H1 (cell line): ENCODE measurements around the gene TAT. TPM values are rescaled to one million over a fixed set of nuclear protein-coding genes. Genes with fewer than 3 reads are reported as not detected.

Experiments used
- CTCF ChIA-PET: fragments of 300-600 bp; sonication (Branson Sonifier 250); formaldehyde crosslinking; loops from one replicate; lab custom pipeline; 2021; ENCODE audit not compliant: partially characterized antibody; lab: Charles Lee
- POLR2A ChIA-PET: fragments of 300-600 bp; sonication (Branson Sonifier 250); formaldehyde crosslinking; loops from one replicate; lab custom pipeline; 2021; ENCODE audit warnings: inconsistent platforms; ENCODE audit not compliant: partially characterized antibody; lab: Charles Lee
- DNase-seq, 2 experiments: peaks; one replicate each; pipeline versions ENCODE4 v3.0.0 to v3.0.0-alpha.2; 2010 to 2022; ENCODE audit warnings: low spot score in 2 of 2, low read depth in 1 of 2, mixed read lengths in 1 of 2
- FAIRE-seq: peaks from 2 replicates; lab custom pipeline; 2011; peaks lifted over from hg19 to GRCh38; lab: Jason Lieb, UNC
- H2AFZ ChIP-seq: 2 replicates; pipeline ENCODE4 v1.8.1; 2012; ENCODE audit warnings: low read length, inconsistent platforms
- H2AK5ac ChIP-seq: 2 replicates; pipeline ENCODE4 v1.6.1; 2013; ENCODE audit warnings: low read depth, low read length
- H2BK120ac ChIP-seq: replicated peaks from 2 replicates; pipeline ENCODE3; 2013; ENCODE audit warnings: low read depth, low read length, inconsistent platforms
- H2BK12ac ChIP-seq: 2 replicates; pipeline ENCODE4 v1.6.1; 2013; ENCODE audit warnings: low read depth, low read length
- H2BK15ac ChIP-seq: 2 replicates; pipeline ENCODE4 v1.6.1; 2013; ENCODE audit warnings: low read length
- H2BK20ac ChIP-seq: 2 replicates; pipeline ENCODE4 v1.6.1; 2013; ENCODE audit warnings: low read length
- H2BK5ac ChIP-seq: 2 replicates; pipeline ENCODE4 v1.6.1; 2013; ENCODE audit warnings: low read depth, low read length
- H3K14ac ChIP-seq: 2 replicates; pipeline ENCODE4 v1.6.1; 2013; ENCODE audit warnings: inconsistent platforms; ENCODE audit not compliant: insufficient read length
- H3K18ac ChIP-seq: 2 replicates; pipeline ENCODE4 v1.6.1; 2013; ENCODE audit warnings: low read length; ENCODE audit errors: extremely low read depth
- H3K23ac ChIP-seq: 2 replicates; pipeline ENCODE4 v1.6.1; 2013; ENCODE audit warnings: inconsistent platforms; ENCODE audit not compliant: insufficient read length
- H3K23me2 ChIP-seq: 2 replicates; pipeline ENCODE4 v1.6.1; 2013; ENCODE audit warnings: low read depth, low read length
- H3K27ac ChIP-seq: 2 replicates; pipeline ENCODE4 v1.6.1; 2011; ENCODE audit warnings: low read depth, low read length, inconsistent platforms
- H3K27me3 ChIP-seq, 4 experiments: replicated peaks in 1 of 4; 1 replicate in 1 of 4; 2 replicates in 3 of 4; pipeline versions ENCODE4 v1.6.1 to v1.8.1; 2011 to 2013; ENCODE audit warnings: low read length in 3 of 4, mild to moderate bottlenecking in 3 of 4, inconsistent platforms in 2 of 4, mixed read lengths in 2 of 4, moderate library complexity in 1 of 4; ENCODE audit not compliant: control insufficient read depth in 3 of 4, insufficient read depth in 3 of 4; ENCODE audit errors: extremely low read depth in 1 of 4
- H3K36me3 ChIP-seq, 4 experiments: 2 replicates each; pipeline versions ENCODE4 v1.6.1 to v1.8.1; 2011 to 2013; ENCODE audit warnings: mild to moderate bottlenecking in 4 of 4, low read length in 3 of 4, moderate library complexity in 2 of 4, control low read depth in 1 of 4, inconsistent platforms in 1 of 4; ENCODE audit not compliant: insufficient read depth in 4 of 4, control insufficient read depth in 2 of 4
- H3K4ac ChIP-seq: replicated peaks from 2 replicates; pipeline ENCODE3; 2013; ENCODE audit warnings: low read length, low read depth, mixed read lengths, inconsistent platforms; ENCODE audit not compliant: insufficient read length
- H3K4me1 ChIP-seq, 4 experiments: replicated peaks in 1 of 4; 1 replicate in 1 of 4; 2 replicates in 3 of 4; pipeline versions ENCODE4 v1.6.1 to v1.8.1; 2011 to 2013; ENCODE audit warnings: low read length in 3 of 4, inconsistent platforms in 2 of 4, mixed read lengths in 1 of 4; ENCODE audit not compliant: insufficient read depth in 4 of 4, control insufficient read depth in 3 of 4
- H3K4me2 ChIP-seq, 2 experiments: 2 replicates each; pipeline versions ENCODE4 v1.6.1 to v1.8.1; 2011 to 2013; ENCODE audit warnings: low read depth in 2 of 2, low read length in 2 of 2, control low read depth in 1 of 2, inconsistent platforms in 1 of 2, mild to moderate bottlenecking in 1 of 2; ENCODE audit not compliant: insufficient read depth in 1 of 2
- H3K4me3 ChIP-seq, 4 experiments: fragments of 200-600, 300-600 bp in 1 of 4; sonication (generic), shearing (Covaris generic), sonication (Bioruptor Twin) in 1 of 4; 2 replicates each; pipeline versions ENCODE4 v1.5.1 to v1.8.1; 2011 to 2016; ENCODE audit warnings: low read length in 4 of 4, low read depth in 3 of 4, control low read depth in 2 of 4, inconsistent platforms in 2 of 4, mild to moderate bottlenecking in 2 of 4, mixed read lengths in 1 of 4, moderate library complexity in 1 of 4; ENCODE audit not compliant: insufficient read depth in 2 of 4; ENCODE audit errors: extremely low read depth in 1 of 4
- H3K56ac ChIP-seq: replicated peaks from 2 replicates; pipeline ENCODE3; 2013; ENCODE audit warnings: low read depth, mild to moderate bottlenecking, mixed read lengths, low read length, inconsistent platforms; ENCODE audit not compliant: insufficient read length
- H3K79me1 ChIP-seq: 2 replicates; pipeline ENCODE4 v1.6.1; 2013; ENCODE audit warnings: low read depth, low read length, control low read depth
- H3K79me2 ChIP-seq, 2 experiments: 2 replicates each; pipeline versions ENCODE4 v1.6.1 to v1.8.1; 2012 to 2013; ENCODE audit warnings: low read length in 2 of 2, mild to moderate bottlenecking in 2 of 2, inconsistent platforms in 1 of 2; ENCODE audit not compliant: insufficient read depth in 2 of 2, control insufficient read depth in 1 of 2
- H3K9ac ChIP-seq, 4 experiments: replicated peaks in 1 of 4; 1 replicate in 1 of 4; 2 replicates in 3 of 4; pipeline versions ENCODE4 v1.6.1 to v1.8.1; 2011 to 2013; ENCODE audit warnings: low read depth in 3 of 4, low read length in 3 of 4, control low read depth in 2 of 4, mild to moderate bottlenecking in 2 of 4, moderate library complexity in 2 of 4, inconsistent platforms in 1 of 4; ENCODE audit errors: extremely low read depth in 1 of 4
- H3K9me3 ChIP-seq, 2 experiments: 2 replicates each; pipeline versions ENCODE4 v1.6.1 to v1.8.1; 2012 to 2013; ENCODE audit warnings: mild to moderate bottlenecking in 2 of 2, moderate library complexity in 2 of 2, control low read depth in 1 of 2, inconsistent platforms in 1 of 2, low read depth in 1 of 2, low read length in 1 of 2, mixed read lengths in 1 of 2; ENCODE audit not compliant: insufficient read depth in 2 of 2
- H4K20me1 ChIP-seq, 2 experiments: replicated peaks in 1 of 2; 2 replicates each; pipeline versions ENCODE3 to v1.8.1; 2011 to 2013; ENCODE audit warnings: inconsistent platforms in 2 of 2, low read length in 2 of 2, mild to moderate bottlenecking in 1 of 2; ENCODE audit not compliant: insufficient read depth in 2 of 2, control insufficient read depth in 1 of 2
- H4K5ac ChIP-seq: 2 replicates; pipeline ENCODE4 v1.6.1; 2013; ENCODE audit warnings: low read length, low read depth, mixed read lengths, inconsistent platforms; ENCODE audit not compliant: insufficient read length
- H4K8ac ChIP-seq: 2 replicates; pipeline ENCODE4 v1.8.0; 2013; ENCODE audit warnings: mild to moderate bottlenecking, moderate library complexity, low read length, inconsistent platforms; ENCODE audit not compliant: insufficient read depth; ENCODE audit errors: extremely low read depth
- H4K91ac ChIP-seq: replicated peaks from 2 replicates; pipeline ENCODE3; 2013; ENCODE audit warnings: low read length, mixed read lengths, inconsistent platforms; ENCODE audit not compliant: insufficient read length
- CEBPB ChIP-seq: IDR thresholded peaks from 2 replicates; pipeline ENCODE4 v1.6.1; 2012; ENCODE audit warnings: low read depth, low read length
- CHD2 ChIP-seq: IDR thresholded peaks from 2 replicates; pipeline ENCODE4 v1.6.1; 2012; ENCODE audit warnings: low read length, improper control_type of control experiment
- EGR1 ChIP-seq: IDR thresholded peaks from 2 replicates; pipeline ENCODE4 v1.6.1; 2011; ENCODE audit warnings: low read depth, low read length, borderline replicate concordance
- GTF2F1 ChIP-seq: IDR thresholded peaks from 2 replicates; pipeline ENCODE4 v1.6.1; 2012; ENCODE audit warnings: low read depth, low read length, improper control_type of control experiment, borderline replicate concordance
- KDM1A ChIP-seq: fragments of 200-600, 300-600 bp; sonication (generic); IDR thresholded peaks from 2 replicates; pipeline ENCODE4 v1.7.1; 2016; ENCODE audit warnings: mild to moderate bottlenecking, low read length, borderline replicate concordance
- POLR2AphosphoS5 ChIP-seq: IDR thresholded peaks from 2 replicates; pipeline ENCODE4 v1.6.1; 2011; ENCODE audit warnings: low read depth, low read length
- SIN3A ChIP-seq, 2 experiments: IDR thresholded peaks in 1 of 2; conservative IDR thresholded peaks in 1 of 2; 2 replicates each; pipeline ENCODE4 v1.6.1; 2011 to 2012; ENCODE audit warnings: low read length in 2 of 2, improper control_type of control experiment in 1 of 2, low read depth in 1 of 2, mild to moderate bottlenecking in 1 of 2
- SIRT6 ChIP-seq: IDR thresholded peaks from one replicate; pipeline ENCODE4 v1.7.1; 2012; ENCODE audit warnings: low read length, inconsistent platforms
- SP4 ChIP-seq: IDR thresholded peaks from 2 replicates; pipeline ENCODE4 v1.6.1; 2012; ENCODE audit warnings: low read length, inconsistent platforms
- SUZ12 ChIP-seq: fragments of 200-600 bp; sonication (generic); IDR thresholded peaks from 2 replicates; pipeline ENCODE4 v1.6.1; 2012; ENCODE audit warnings: mild to moderate bottlenecking, inconsistent platforms, low read length, moderate library complexity, mixed read lengths
- TCF12 ChIP-seq: IDR thresholded peaks from 2 replicates; pipeline ENCODE4 v1.6.1; 2011; ENCODE audit warnings: low read depth, mild to moderate bottlenecking, low read length
- WGBS, 2 experiments: shearing (Covaris generic) in 1 of 2; methylation state at CpG; one replicate each; pipeline versions ENCODE4 v1.1.6 to v1.1.7; 2013 to 2015; ENCODE audit warnings: low lambda C conversion rate in 2 of 2, mixed read lengths in 2 of 2, inconsistent platforms in 1 of 2, low coverage in 1 of 2, missing lambda C conversion rate in 1 of 2; ENCODE audit not compliant: insufficient replicate concordance in 2 of 2, insufficient coverage in 1 of 2, insufficient read length in 1 of 2; ENCODE audit errors: extremely low coverage in 1 of 2, missing lambda C conversion rate in 1 of 2; 5-methylcytosine and 5-hydroxymethylcytosine counted together
- polyA plus RNA-seq, 7 experiments: library from polyadenylated mRNA; depleted of rRNA in 3 of 7; stranded (reverse) in 5 of 7; unstranded in 2 of 7; fragments of >200 nt in 5 of 7; fragments of 200-250 nt in 2 of 7; gene quantifications; 1 replicate in 5 of 7; 2 replicates in 1 of 7; 4 replicates in 1 of 7; pipeline versions ENCODE4 v1.2.1 to v1.2.3, GENCODE V29; 2011 to 2013; ENCODE audit warnings: missing spikeins in 2 of 7, mixed read lengths in 2 of 7
- total RNA-seq: library from RNA; stranded (reverse); fragmentation: NEBNext Ultra II Directional; extraction: Animal tissue kit (Norgen Biotek cat#: 25700); gene quantifications from 2 replicates; pipeline ENCODE4 v1.2.1, GENCODE V29; 2021

TAT gene
- total and polyA plus RNA-seq, 2 of the 8 experiments (the other 6 are each of a cell fraction or from before 2014, with no cell fraction given) = 0.03 TPM; not detected in 1

- Histone ChIP-seq H3K14ac (no peak overlapping the region), H3K27ac (no peak overlapping the region), H3K23ac (no peak overlapping the region), H2AK5ac (no peak overlapping the region), H3K27me3 (no peaks in the 10 kb centered on the region), H2BK15ac (no peak overlapping the region), H2AFZ (no peak overlapping the region), H2BK5ac (no peak overlapping the region), H3K18ac (no peak overlapping the region), H3K4me1 (peaks cover 0 to under 1% (median 0%) of the 10 kb centered on the region in 4 experiments; a peak in 1 of 7 replicates), H3K4ac (no peak overlapping the region), H3K9ac (no peak overlapping the region), H2BK12ac (no peak overlapping the region), H4K5ac (no peak overlapping the region), H2BK20ac (no peak overlapping the region), H3K79me2 (no peaks in the 10 kb centered on the region), H3K9me3 (no peaks in the 10 kb centered on the region), H4K20me1 (no peaks in the 10 kb centered on the region), H3K4me2 (no peak overlapping the region), H4K8ac (peak overlapping the region; percentile 39; the same call in 1 of the 2 replicates), H3K79me1 (no peaks in the 10 kb centered on the region), H3K4me3 (no peak overlapping the region), H4K91ac (no peak overlapping the region), H3K23me2 (peaks cover under 1% of the 10 kb centered on the region; the same call in 1 of the 2 replicates), H3K56ac (no peak overlapping the region), H3K36me3 (no peaks in the 10 kb centered on the region), H2BK120ac (no peak overlapping the region)
- ChIA-PET CTCF (interaction anchor here (0.6 to 15.5 kb wide), 4 partner anchors 16 to 70 kb away, joined by 3 to 89 read pairs (median 3); no protein-coding TSS in a partner anchor), POLR2A (no interaction called here)
- FAIRE-seq (no peak), DNase-seq (no peak)
- WGBS, 2 experiments = 91% methylated on average over 4 of the region's 4 CpGs; no CpG with 5 or more reads in 1 of the 2 experiments
- TF ChIP-seq SIRT6 (no peak), SP4 (no peak), SIN3A (conservative IDR thresholded peaks at IDR 0.05 in 1 of 2, IDR thresholded peaks at IDR 0.05 in 1 of 2; ENCODE audit: low read depth in 1 of 2, low read length in 2 of 2) (no peak), CEBPB (no peak), KDM1A (no peak), CHD2 (no peak), TCF12 (no peak), GTF2F1 (no peak), EGR1 (no peak), POLR2AphosphoS5 (no peak), SUZ12 (no peak)
These were observed 7.3 kb downstream of the TAT start for GRCh38 chr16:71569621-71570020.
